Uterus (tissue), 2 donors: ENCODE results near the gene GTF3C4.

Experiments used
- POLR2A ChIP-seq, 2 donors: fragments of 450-650 bp; IDR thresholded peaks; one replicate each; pipeline ENCODE4 v1.6.1; 2016; ENCODE audit warnings: antibody characterized with exemption in 2 of 2, mild to moderate bottlenecking in 1 of 2, moderate library complexity in 1 of 2
- TF ChIP-seq, protein P1 (sequence below), 4 experiments: fragments of 200-600 bp in 2 of 4; fragments of 450-650 bp in 2 of 4; sonication (generic) in 2 of 4; IDR thresholded peaks; one replicate each; pipeline ENCODE4 v1.5.1; 2016 to 2019; ENCODE audit warnings: antibody characterized with exemption in 4 of 4, mild to moderate bottlenecking in 2 of 4, moderate library complexity in 1 of 4

GRCh38 chr9:132679946-132680625, 9.8 kb downstream of the GTF3C4 start:
- TF ChIP-seq, protein P1, sequence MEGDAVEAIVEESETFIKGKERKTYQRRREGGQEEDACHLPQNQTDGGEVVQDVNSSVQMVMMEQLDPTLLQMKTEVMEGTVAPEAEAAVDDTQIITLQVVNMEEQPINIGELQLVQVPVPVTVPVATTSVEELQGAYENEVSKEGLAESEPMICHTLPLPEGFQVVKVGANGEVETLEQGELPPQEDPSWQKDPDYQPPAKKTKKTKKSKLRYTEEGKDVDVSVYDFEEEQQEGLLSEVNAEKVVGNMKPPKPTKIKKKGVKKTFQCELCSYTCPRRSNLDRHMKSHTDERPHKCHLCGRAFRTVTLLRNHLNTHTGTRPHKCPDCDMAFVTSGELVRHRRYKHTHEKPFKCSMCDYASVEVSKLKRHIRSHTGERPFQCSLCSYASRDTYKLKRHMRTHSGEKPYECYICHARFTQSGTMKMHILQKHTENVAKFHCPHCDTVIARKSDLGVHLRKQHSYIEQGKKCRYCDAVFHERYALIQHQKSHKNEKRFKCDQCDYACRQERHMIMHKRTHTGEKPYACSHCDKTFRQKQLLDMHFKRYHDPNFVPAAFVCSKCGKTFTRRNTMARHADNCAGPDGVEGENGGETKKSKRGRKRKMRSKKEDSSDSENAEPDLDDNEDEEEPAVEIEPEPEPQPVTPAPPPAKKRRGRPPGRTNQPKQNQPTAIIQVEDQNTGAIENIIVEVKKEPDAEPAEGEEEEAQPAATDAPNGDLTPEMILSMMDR (IDR thresholded peaks at IDR 0.05): no peak
- no peak for TF ChIP-seq POLR2A (IDR thresholded peaks at IDR 0.05)
